ENCODE measurements around the gene ZEB2. TPM values are rescaled to one million over a fixed set of nuclear protein-coding genes. Genes with fewer than 3 reads are reported as not detected.

The ZEB2 gene
- total RNA-seq, 1 donor from 2014 or later: 0.26 TPM

DNA sequence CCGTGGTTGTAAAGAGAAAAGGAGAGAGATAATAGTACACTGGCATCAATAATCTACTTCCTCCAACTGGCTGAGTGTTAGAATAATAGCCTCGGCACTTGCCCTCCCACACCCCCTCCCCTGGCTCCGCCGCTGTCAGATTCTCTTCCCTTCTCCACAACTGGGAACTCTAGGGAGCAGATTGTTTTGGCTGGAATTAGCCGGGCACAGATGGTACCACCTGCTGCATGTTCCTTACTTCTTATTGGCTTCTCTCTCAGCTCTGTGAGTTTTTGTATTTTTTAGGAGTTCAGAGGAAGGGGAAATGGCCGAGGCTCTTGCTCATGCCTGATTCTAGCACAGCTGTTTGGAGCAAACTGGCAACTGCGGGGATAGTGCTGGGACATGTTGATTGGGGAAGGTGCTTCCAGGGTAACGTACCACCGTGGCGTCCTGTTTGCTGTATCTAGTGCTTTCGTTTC, 140.0 kb downstream of the ZEB2 start:
- FAIRE-seq (peak; percentile 18), DNase-seq (ENCODE audit: low read depth) (no peak)
- no peaks in the 10 kb centered on the region for H3K36me3 ChIP-seq (ENCODE audit: control insufficient read depth, insufficient read depth, low read length)
- no peaks in the 10 kb centered on the region for H3K27me3 ChIP-seq (ENCODE audit: control insufficient read depth, insufficient read depth, low read length)
- TF ChIP-seq, protein P1, sequence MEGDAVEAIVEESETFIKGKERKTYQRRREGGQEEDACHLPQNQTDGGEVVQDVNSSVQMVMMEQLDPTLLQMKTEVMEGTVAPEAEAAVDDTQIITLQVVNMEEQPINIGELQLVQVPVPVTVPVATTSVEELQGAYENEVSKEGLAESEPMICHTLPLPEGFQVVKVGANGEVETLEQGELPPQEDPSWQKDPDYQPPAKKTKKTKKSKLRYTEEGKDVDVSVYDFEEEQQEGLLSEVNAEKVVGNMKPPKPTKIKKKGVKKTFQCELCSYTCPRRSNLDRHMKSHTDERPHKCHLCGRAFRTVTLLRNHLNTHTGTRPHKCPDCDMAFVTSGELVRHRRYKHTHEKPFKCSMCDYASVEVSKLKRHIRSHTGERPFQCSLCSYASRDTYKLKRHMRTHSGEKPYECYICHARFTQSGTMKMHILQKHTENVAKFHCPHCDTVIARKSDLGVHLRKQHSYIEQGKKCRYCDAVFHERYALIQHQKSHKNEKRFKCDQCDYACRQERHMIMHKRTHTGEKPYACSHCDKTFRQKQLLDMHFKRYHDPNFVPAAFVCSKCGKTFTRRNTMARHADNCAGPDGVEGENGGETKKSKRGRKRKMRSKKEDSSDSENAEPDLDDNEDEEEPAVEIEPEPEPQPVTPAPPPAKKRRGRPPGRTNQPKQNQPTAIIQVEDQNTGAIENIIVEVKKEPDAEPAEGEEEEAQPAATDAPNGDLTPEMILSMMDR (IDR thresholded peaks at IDR 0.05; ENCODE audit: insufficient read depth, low read length, severe bottlenecking): no peak
- no peak overlapping the region for H3K4me3 ChIP-seq (ENCODE audit: low read depth, low read length)

DNA sequence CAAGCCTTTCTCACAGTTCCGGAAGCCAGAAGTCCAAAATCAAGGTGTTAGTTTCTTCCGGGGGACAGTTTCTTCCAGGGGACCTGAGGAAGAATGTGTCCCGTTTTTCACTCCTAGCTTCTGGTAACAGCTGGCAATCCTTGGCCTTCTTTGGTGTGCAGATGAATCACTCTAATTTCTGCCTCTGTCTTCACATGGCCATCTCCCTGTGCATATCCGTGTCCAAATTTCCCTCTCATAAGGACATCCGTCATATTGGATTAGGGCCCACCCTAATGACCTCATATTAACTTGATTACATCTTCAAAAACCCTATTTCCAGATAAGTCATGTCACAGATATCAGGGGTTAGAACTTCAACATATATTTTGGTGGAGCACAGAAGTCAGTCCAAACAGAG, 141.4 kb downstream of the ZEB2 start:
- H3K27me3 ChIP-seq (ENCODE audit: control insufficient read depth, insufficient read depth, low read length): no peaks in the 10 kb centered on the region
- TF ChIP-seq, protein P1 (IDR thresholded peaks at IDR 0.05; ENCODE audit: insufficient read depth, low read length, severe bottlenecking): no peak
- no peak for FAIRE-seq

DNA sequence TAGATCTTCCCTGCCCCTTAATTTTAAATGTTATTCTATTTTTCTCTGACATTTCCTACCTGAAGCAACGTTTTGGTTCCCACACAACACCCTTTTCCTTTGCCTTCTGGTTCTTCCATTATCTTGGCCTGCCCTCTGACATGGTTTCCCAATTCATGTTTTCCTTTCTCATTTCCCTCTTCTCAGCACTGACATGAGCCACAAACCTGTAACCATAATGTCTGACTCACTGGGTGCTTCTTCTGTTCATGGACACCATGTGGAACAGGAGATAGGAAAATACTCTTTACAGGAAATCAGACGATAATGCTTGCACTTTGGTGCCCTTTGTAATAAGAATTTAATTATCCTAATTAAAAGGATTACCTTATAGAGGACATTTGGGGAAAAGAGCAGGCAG, 142.0 kb downstream of the ZEB2 start:
- H3K36me3 ChIP-seq (ENCODE audit: control insufficient read depth, insufficient read depth, low read length): no peaks in the 10 kb centered on the region
- TF ChIP-seq, protein P1 (IDR thresholded peaks at IDR 0.05; ENCODE audit: insufficient read depth, low read length, severe bottlenecking): no peak
- DNase-seq (ENCODE audit: low read depth) (peak; percentile 48), FAIRE-seq (no peak)
- H3K27me3 ChIP-seq (ENCODE audit: control insufficient read depth, insufficient read depth, low read length): no peaks in the 10 kb centered on the region
- no peak overlapping the region for H3K4me3 ChIP-seq (ENCODE audit: low read depth, low read length)

More for the DNA sequence above, 141.4 kb downstream of the ZEB2 start:
- H3K36me3 ChIP-seq (ENCODE audit: control insufficient read depth, insufficient read depth, low read length): no peaks in the 10 kb centered on the region
- no peak overlapping the region for H3K4me3 ChIP-seq (ENCODE audit: low read depth, low read length)
- no peak for DNase-seq (ENCODE audit: low read depth)

DNA sequence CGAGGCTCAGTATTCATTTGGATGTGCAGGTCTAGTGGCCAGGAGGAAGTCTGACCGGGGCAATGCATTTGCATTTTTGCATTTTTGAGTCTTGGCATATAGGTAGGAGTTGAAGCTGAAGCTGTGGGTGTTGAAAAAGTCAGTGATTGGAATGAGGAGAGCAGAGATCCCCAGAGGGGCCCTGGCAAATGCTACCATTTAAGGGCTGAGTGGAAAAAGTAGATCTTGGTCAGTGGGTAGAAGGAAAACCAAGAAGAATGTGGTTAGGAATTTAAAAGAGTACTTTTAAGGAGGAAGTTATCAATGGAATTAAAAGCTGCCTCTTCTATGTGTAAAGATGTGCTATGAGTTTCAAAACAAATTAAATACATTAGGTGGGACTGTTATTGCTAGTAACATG, 143.0 kb downstream of the ZEB2 start:
- Histone ChIP-seq H3K36me3 (ENCODE audit: control insufficient read depth, insufficient read depth, low read length) (no peaks in the 10 kb centered on the region), H3K4me3 (ENCODE audit: low read depth, low read length) (no peak overlapping the region), H3K27me3 (ENCODE audit: control insufficient read depth, insufficient read depth, low read length) (no peaks in the 10 kb centered on the region)
- no peak for FAIRE-seq
- DNase-seq (ENCODE audit: low read depth): no peak
- TF ChIP-seq, protein P1 (IDR thresholded peaks at IDR 0.05; ENCODE audit: insufficient read depth, low read length, severe bottlenecking): no peak

DNA sequence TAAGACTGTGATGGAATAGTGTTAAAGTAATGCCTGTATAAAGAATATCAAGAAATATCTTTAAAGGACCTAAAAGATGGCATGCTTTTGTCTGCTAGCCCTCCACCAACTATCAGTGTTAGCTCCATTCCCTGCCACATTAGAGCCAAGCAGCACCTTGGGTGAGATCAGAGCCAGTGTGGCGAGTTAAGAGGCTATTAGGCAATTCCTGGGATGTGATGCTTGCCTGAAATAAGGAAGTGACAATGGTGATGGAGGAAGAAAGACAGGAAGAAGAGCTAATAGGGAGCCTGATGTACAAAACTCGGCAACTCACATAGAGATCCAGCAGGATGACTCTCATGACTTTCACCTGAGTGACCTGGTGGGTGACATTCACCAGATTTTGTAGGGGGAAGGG, 143.5 kb downstream of the ZEB2 start:
- H3K27me3 ChIP-seq (ENCODE audit: control insufficient read depth, insufficient read depth, low read length): no peaks in the 10 kb centered on the region
- H3K36me3 ChIP-seq (ENCODE audit: control insufficient read depth, insufficient read depth, low read length): no peaks in the 10 kb centered on the region
- TF ChIP-seq, protein P1 (IDR thresholded peaks at IDR 0.05; ENCODE audit: insufficient read depth, low read length, severe bottlenecking): no peak
- DNase-seq (ENCODE audit: low read depth) (no peak), FAIRE-seq (no peak)
- H3K4me3 ChIP-seq (ENCODE audit: low read depth, low read length): no peak overlapping the region

DNA sequence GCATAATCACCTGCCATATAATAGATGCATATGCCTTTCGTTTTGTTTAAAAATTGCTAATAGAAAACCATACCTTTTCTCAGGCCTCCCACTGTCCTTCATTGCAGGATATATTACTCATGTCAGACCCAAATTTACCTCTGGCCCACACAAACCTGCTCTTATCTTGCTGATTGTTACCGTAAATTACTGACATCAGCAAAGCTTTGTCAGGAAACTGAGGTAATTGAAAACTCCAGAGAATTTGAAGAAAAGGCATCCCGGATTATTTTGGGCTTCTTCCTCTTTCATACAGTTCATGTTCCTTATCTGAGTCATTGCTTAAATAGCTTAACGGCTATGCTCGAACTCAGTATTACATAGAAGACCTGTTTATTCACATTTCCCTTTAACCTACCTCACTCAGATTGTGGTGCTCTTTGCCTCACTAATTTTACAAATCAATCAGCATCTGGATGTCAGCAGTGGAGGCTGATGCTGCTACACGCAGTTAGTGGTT, 145.7 kb downstream of the ZEB2 start:
- FAIRE-seq (no peak), DNase-seq (ENCODE audit: low read depth) (no peak)
- H3K27me3 ChIP-seq (ENCODE audit: control insufficient read depth, insufficient read depth, low read length): no peaks in the 10 kb centered on the region
- no peak overlapping the region for H3K4me3 ChIP-seq (ENCODE audit: low read depth, low read length)
- no peaks in the 10 kb centered on the region for H3K36me3 ChIP-seq (ENCODE audit: control insufficient read depth, insufficient read depth, low read length)
- TF ChIP-seq, protein P1 (IDR thresholded peaks at IDR 0.05; ENCODE audit: insufficient read depth, low read length, severe bottlenecking): no peak

All from bronchial epithelial cell (primary cell).